B cell (primary cell): Measurements from ENCODE around the gene NAMPT. TPM values are rescaled to one million over a fixed set of nuclear protein-coding genes. Genes with fewer than 3 reads are reported as not detected.

Source experiments
- ATAC-seq: fragments of 200-7000 bp; cut with Tn5 transposase; one replicate; pipeline ENCODE4 v1.10.0; 2021; ENCODE audit warnings: low read depth, mild to moderate bottlenecking, moderate number of reproducible peaks, moderate library complexity
- CTCF ChIA-PET: fragments of 350-600 bp; sonication (Branson Sonifier 250); formaldehyde crosslinking; loops from one replicate; lab custom pipeline; 2021; ENCODE audit warnings: antibody characterized with exemption, inconsistent platforms; lab: Charles Lee
- POLR2A ChIA-PET: fragments of 350-600 bp; sonication (Branson Sonifier 250); formaldehyde crosslinking; loops from one replicate; lab custom pipeline; 2021; ENCODE audit warnings: antibody characterized with exemption; lab: Charles Lee
- DNase-seq: peaks from one replicate; pipeline ENCODE4 v3.0.0; 2013
- H2AFZ ChIP-seq: 2 replicates; pipeline ENCODE4 v1.6.1; 2012; ENCODE audit warnings: mild to moderate bottlenecking, low read depth, low read length; ENCODE audit not compliant: insufficient read depth, poor library complexity, severe bottlenecking
- H3K27ac ChIP-seq, 2 donors: 1 replicate in 1 of 2; 2 replicates in 1 of 2; pipeline ENCODE4 v1.5.1; 2012 to 2013; ENCODE audit warnings: low read length in 2 of 2, mild to moderate bottlenecking in 2 of 2, moderate library complexity in 1 of 2
- H3K27me3 ChIP-seq, 4 experiments: fragments of 200-600 bp in 1 of 4; sonication (generic) in 1 of 4; replicated peaks in 1 of 4; 1 replicate in 2 of 4; 2 replicates in 2 of 4; pipeline versions ENCODE4 v1.6.1 to v1.7.0; 2013 to 2016; ENCODE audit warnings: low read length in 3 of 4, mild to moderate bottlenecking in 2 of 4, mixed read lengths in 1 of 4, moderate library complexity in 1 of 4; ENCODE audit not compliant: insufficient read depth in 4 of 4, control insufficient read depth in 3 of 4; ENCODE audit errors: control extremely low read depth in 1 of 4
- H3K36me3 ChIP-seq, 2 experiments: replicated peaks in 1 of 2; 1 replicate in 1 of 2; 2 replicates in 1 of 2; pipeline versions ENCODE4 v1.6.1 to v1.7.1; 2013; ENCODE audit warnings: low read length in 1 of 2; ENCODE audit not compliant: insufficient read depth in 2 of 2, control insufficient read depth in 1 of 2; ENCODE audit errors: control extremely low read depth in 1 of 2, extremely low read depth in 1 of 2
- H3K4me1 ChIP-seq, 2 donors: fragments of 200-600 bp in 1 of 2; sonication (generic) in 1 of 2; 1 replicate in 1 of 2; 2 replicates in 1 of 2; pipeline versions ENCODE4 v1.5.1 to v1.6.1; 2013 to 2017; ENCODE audit warnings: low read length in 2 of 2; ENCODE audit not compliant: control insufficient read depth in 2 of 2, insufficient read depth in 2 of 2
- H3K4me2 ChIP-seq: replicated peaks from 2 replicates; pipeline ENCODE3; 2012; ENCODE audit warnings: mild to moderate bottlenecking, low read depth, low read length; ENCODE audit not compliant: poor library complexity, severe bottlenecking
- H3K4me3 ChIP-seq, 5 experiments: fragments of 200-600 bp in 1 of 5; sonication (generic) in 1 of 5; 1 replicate in 3 of 5; 2 replicates in 2 of 5; pipeline versions ENCODE4 v1.5.1 to v1.7.0; 2011 to 2016; ENCODE audit warnings: low read length in 4 of 5, mild to moderate bottlenecking in 4 of 5, low read depth in 2 of 5, control low read depth in 1 of 5, moderate library complexity in 1 of 5; ENCODE audit not compliant: insufficient read depth in 1 of 5; ENCODE audit errors: control extremely low read depth in 1 of 5, extremely low read depth in 1 of 5
- H3K79me2 ChIP-seq: fragments of 200-600 bp; sonication (generic); one replicate; pipeline ENCODE4 v1.6.0; 2016; ENCODE audit warnings: low read length; ENCODE audit not compliant: control insufficient read depth, insufficient read depth
- H3K9ac ChIP-seq: fragments of 200-600 bp; sonication (generic); 2 replicates; pipeline ENCODE4 v1.6.1; 2017; ENCODE audit warnings: mild to moderate bottlenecking, low read length, moderate library complexity
- H3K9me3 ChIP-seq, 3 donors: one replicate each; pipeline versions ENCODE4 v1.6.1 to v1.7.1; 2013; ENCODE audit warnings: low read length in 2 of 3; ENCODE audit not compliant: control insufficient read depth in 2 of 3, insufficient read depth in 1 of 3; ENCODE audit errors: control extremely low read depth in 1 of 3
- H4K20me1 ChIP-seq: 2 replicates; pipeline ENCODE4 v1.6.0; 2012; ENCODE audit warnings: mild to moderate bottlenecking, low read length; ENCODE audit not compliant: insufficient read depth, control insufficient read depth, poor library complexity, severe bottlenecking
- H3K27ac Mint-ChIP-seq: one replicate; pipeline ENCODE4 v1.8.0; 2021; ENCODE audit warnings: mixed read lengths
- H3K27me3 Mint-ChIP-seq: one replicate; pipeline ENCODE4 v1.8.0; 2021; ENCODE audit warnings: mixed read lengths
- H3K4me1 Mint-ChIP-seq: one replicate; pipeline ENCODE4 v1.8.0; 2021; ENCODE audit warnings: mixed read lengths
- H3K4me3 Mint-ChIP-seq: one replicate; pipeline ENCODE4 v1.8.0; 2021; ENCODE audit warnings: mixed read lengths
- H3K9me3 Mint-ChIP-seq: one replicate; pipeline ENCODE4 v1.8.0; 2022; ENCODE audit warnings: mixed read lengths; ENCODE audit not compliant: insufficient read depth
- CTCF ChIP-seq: fragments of 200-600 bp; IDR thresholded peaks from one replicate; pipeline ENCODE4 v1.8.0; 2022; ENCODE audit warnings: antibody characterized with exemption, mild to moderate bottlenecking
- EZH2 ChIP-seq: IDR thresholded peaks from 2 replicates; pipeline ENCODE4 v1.6.1; 2012; ENCODE audit warnings: borderline replicate concordance, low read depth, mild to moderate bottlenecking, moderate library complexity, low read length; ENCODE audit not compliant: insufficient read depth, poor library complexity, severe bottlenecking
- WGBS: methylation state at CpG from one replicate; pipeline ENCODE4 v1.1.5; 2013; ENCODE audit warnings: missing lambda C conversion rate; ENCODE audit not compliant: insufficient coverage; 5-methylcytosine and 5-hydroxymethylcytosine counted together
- intact Hi-C: fragments of 100-400 bp; cut with micrococcal nuclease; formaldehyde crosslinking; loops from one replicate; pipeline ENCODE4 v1.10.0; 2022
- polyA plus RNA-seq: library from polyadenylated mRNA; depleted of rRNA; stranded (reverse); fragments of >200 nt; gene quantifications from 2 replicates; pipeline ENCODE4 v1.2.3, GENCODE V29; 2012
- total RNA-seq, 2 donors: library from RNA; stranded (reverse); fragments of 120-200 nt in 1 of 2; gene quantifications; 1 replicate in 1 of 2; 2 replicates in 1 of 2; pipeline versions ENCODE4 v1.2.3 to v1.2.4, GENCODE V29; 2013 to 2022

The NAMPT gene
- total and polyA plus RNA-seq, 2 donors (not counting 1 experiment from before 2014, with no cell fraction given) = 11.6 to 48.8 TPM

GRCh38 chr7:106329408-106329807 is 44.6 kb upstream of the NAMPT start:
- WGBS = no CpG with 5 or more reads among the region's 1 CpG
- no peak for TF ChIP-seq CTCF
- no peak for TF ChIP-seq EZH2
- Histone ChIP-seq H3K4me3 (no peak overlapping the region), H2AFZ (no peak overlapping the region), H3K27ac (no peak overlapping the region), H3K9me3 (no peaks in the 10 kb centered on the region), H4K20me1 (no peaks in the 10 kb centered on the region), H3K27me3 (no peaks in the 10 kb centered on the region), H3K4me1 (no peaks in the 10 kb centered on the region), H3K9ac (no peak overlapping the region), H3K79me2 (no peaks in the 10 kb centered on the region), H3K36me3 (no peaks in the 10 kb centered on the region), H3K4me2 (no peak overlapping the region)
- DNase-seq (no peak), ATAC-seq (no peak)
- Mint-ChIP-seq H3K4me3 (no peak overlapping the region), H3K27ac (no peak overlapping the region), H3K27me3 (peaks cover 22% of the 10 kb centered on the region), H3K4me1 (no peaks in the 10 kb centered on the region), H3K9me3 (no peaks in the 10 kb centered on the region)
- intact Hi-C loops = no loop called here
- POLR2A ChIA-PET = no interaction called here
- CTCF ChIA-PET = no interaction called here

GRCh38 chr7:106327538-106328481 is 43.0 kb upstream of the NAMPT start:
- WGBS = 89% methylated on average over 4 of the region's 11 CpGs
- no peak overlapping the region for H3K4me2 ChIP-seq
- ATAC-seq = no peak
- no peak overlapping the region for H3K9ac ChIP-seq
- no peak overlapping the region for H3K27ac Mint-ChIP-seq
- TF ChIP-seq EZH2 (no peak), CTCF (no peak)
- no peaks in the 10 kb centered on the region for H3K27me3 ChIP-seq
- ChIA-PET CTCF (no interaction called here), POLR2A (no interaction called here)
- no peaks in the 10 kb centered on the region for H4K20me1 ChIP-seq
- H3K27me3 Mint-ChIP-seq = peaks cover 16% of the 10 kb centered on the region
- no peak for DNase-seq
- H3K4me3 Mint-ChIP-seq = no peak overlapping the region
- H3K27ac ChIP-seq = no peak overlapping the region
- no peak overlapping the region for H3K4me3 ChIP-seq
- no peaks in the 10 kb centered on the region for H3K9me3 Mint-ChIP-seq
- intact Hi-C loops = no loop called here
- no peaks in the 10 kb centered on the region for H3K36me3 ChIP-seq
- H2AFZ ChIP-seq = no peak overlapping the region
- H3K9me3 ChIP-seq = no peaks in the 10 kb centered on the region
- H3K79me2 ChIP-seq = no peaks in the 10 kb centered on the region
- no peaks in the 10 kb centered on the region for H3K4me1 ChIP-seq
- no peaks in the 10 kb centered on the region for H3K4me1 Mint-ChIP-seq
